IMR-90 (cell line): ENCODE data around the gene GPR17. TPM values are rescaled to one million over a fixed set of nuclear protein-coding genes. Genes with fewer than 3 reads are reported as not detected.

Experiments used
- ATAC-seq: fragments of 200-7000 bp; cut with Tn5 transposase; 2 replicates; pipeline ENCODE4 v1.9.1; 2020; ENCODE audit warnings: low read depth, mild to moderate bottlenecking, moderate library complexity
- BruUV-seq: library from RNA; stranded (reverse); fragments of 400-500 nt; replicated peaks from 2 replicates; lab custom pipeline; 2021; lab: Mats Ljungman, UMichigan
- CTCF ChIA-PET: fragments of 300-600 bp; formaldehyde crosslinking; extraction: SDS; loops from one replicate; lab custom pipeline; 2021; ENCODE audit warnings: antibody characterized with exemption; lab: Yijun Ruan, JAX
- POLR2A ChIA-PET: fragments of 300-600 bp; sonication (Branson Sonifier 250); formaldehyde crosslinking; loops from one replicate; lab custom pipeline; 2022; ENCODE audit warnings: antibody characterized with exemption; ENCODE audit not compliant: unreplicated experiment; lab: Charles Lee
- DNase-seq: peaks from one replicate; pipeline ENCODE4 v3.0.0; 2013
- H2AFZ ChIP-seq: replicated peaks from 2 replicates; pipeline ENCODE3; 2013; ENCODE audit warnings: low read length, mild to moderate bottlenecking; ENCODE audit not compliant: poor library complexity
- H2AK5ac ChIP-seq: 2 replicates; pipeline ENCODE4 v1.6.1; 2013; ENCODE audit warnings: low read depth, low read length, inconsistent platforms
- H2AK9ac ChIP-seq: replicated peaks from 2 replicates; pipeline ENCODE3; 2013; ENCODE audit warnings: mild to moderate bottlenecking, low read depth, low read length, moderate library complexity; ENCODE audit not compliant: poor library complexity
- H2BK120ac ChIP-seq: 2 replicates; pipeline ENCODE4 v1.6.1; 2013; ENCODE audit warnings: low read depth, low read length, inconsistent platforms
- H2BK15ac ChIP-seq: 3 replicates; pipeline ENCODE4 v1.6.1; 2013; ENCODE audit warnings: low read depth, low read length, inconsistent platforms
- H2BK20ac ChIP-seq: 2 replicates; pipeline ENCODE4 v1.6.1; 2013; ENCODE audit warnings: low read depth, mild to moderate bottlenecking, inconsistent platforms, low read length, moderate library complexity
- H2BK5ac ChIP-seq: 2 replicates; pipeline ENCODE4 v1.6.1; 2013; ENCODE audit warnings: mild to moderate bottlenecking, low read depth, low read length, inconsistent platforms; ENCODE audit not compliant: poor library complexity, severe bottlenecking
- H3K14ac ChIP-seq: replicated peaks from 2 replicates; pipeline ENCODE4 v1.6.1; 2013; ENCODE audit warnings: low read depth, low read length, inconsistent platforms
- H3K18ac ChIP-seq: 2 replicates; pipeline ENCODE4 v1.6.1; 2013; ENCODE audit warnings: low read depth, low read length, control low read depth
- H3K23ac ChIP-seq: 2 replicates; pipeline ENCODE4 v1.6.1; 2013; ENCODE audit warnings: low read depth, low read length, inconsistent platforms
- H3K27ac ChIP-seq: 2 replicates; pipeline ENCODE4 v1.5.1; 2013; ENCODE audit warnings: mild to moderate bottlenecking, control low read depth, low read length; ENCODE audit not compliant: insufficient read depth
- H3K27me3 ChIP-seq: 2 replicates; pipeline ENCODE4 v1.6.1; 2013; ENCODE audit warnings: low read length; ENCODE audit not compliant: control insufficient read depth, insufficient read depth
- H3K36me3 ChIP-seq: 2 replicates; pipeline ENCODE4 v1.6.1; 2013; ENCODE audit warnings: low read length, mixed read lengths; ENCODE audit not compliant: control insufficient read depth, insufficient read depth
- H3K4ac ChIP-seq: 2 replicates; pipeline ENCODE4 v1.6.1; 2013; ENCODE audit warnings: low read depth, low read length, inconsistent platforms
- H3K4me1 ChIP-seq: 2 replicates; pipeline ENCODE4 v1.6.1; 2013; ENCODE audit warnings: low read length, mixed read lengths; ENCODE audit not compliant: control insufficient read depth, insufficient read depth
- H3K4me2 ChIP-seq: 2 replicates; pipeline ENCODE4 v1.6.1; 2013; ENCODE audit warnings: low read depth, mild to moderate bottlenecking, control low read depth, low read length, moderate library complexity
- H3K4me3 ChIP-seq: 2 replicates; pipeline ENCODE4 v1.5.1; 2013; ENCODE audit warnings: low read depth, mild to moderate bottlenecking, control low read depth, low read length, moderate library complexity; ENCODE audit not compliant: insufficient read depth
- H3K56ac ChIP-seq: 2 replicates; pipeline ENCODE4 v1.6.1; 2013; ENCODE audit warnings: low read length, inconsistent platforms; ENCODE audit not compliant: insufficient read depth; ENCODE audit errors: extremely low read depth
- H3K79me1 ChIP-seq, 2 experiments: 2 replicates each; pipeline ENCODE4 v1.6.1; 2013; ENCODE audit warnings: low read length in 2 of 2, inconsistent platforms in 1 of 2, low read depth in 1 of 2
- H3K9ac ChIP-seq: 2 replicates; pipeline ENCODE4 v1.6.1; 2013; ENCODE audit warnings: low read depth, low read length, control low read depth
- H3K9me1 ChIP-seq: 2 replicates; pipeline ENCODE4 v1.6.1; 2013; ENCODE audit warnings: low read length, inconsistent platforms; ENCODE audit not compliant: insufficient read depth
- H3K9me3 ChIP-seq: 2 replicates; pipeline ENCODE4 v1.6.1; 2013; ENCODE audit warnings: low read length; ENCODE audit not compliant: control insufficient read depth, insufficient read depth
- H4K20me1 ChIP-seq: 2 replicates; pipeline ENCODE4 v1.6.1; 2013; ENCODE audit warnings: low read length, inconsistent platforms; ENCODE audit not compliant: insufficient read depth
- H4K5ac ChIP-seq: 2 replicates; pipeline ENCODE4 v1.6.1; 2013; ENCODE audit warnings: mild to moderate bottlenecking, low read depth, low read length, control low read depth
- H4K8ac ChIP-seq, 2 experiments: 2 replicates each; pipeline ENCODE4 v1.6.1; 2013; ENCODE audit warnings: low read depth in 2 of 2, low read length in 2 of 2, control low read depth in 1 of 2, inconsistent platforms in 1 of 2
- H4K91ac ChIP-seq: 2 replicates; pipeline ENCODE4 v1.6.1; 2013; ENCODE audit warnings: low read depth, low read length, inconsistent platforms; ENCODE audit not compliant: insufficient read depth
- CEBPB ChIP-seq: IDR thresholded peaks from 2 replicates; pipeline ENCODE4 v1.6.1; 2012; ENCODE audit warnings: low read depth, low read length, improper control_type of control experiment
- CTCF ChIP-seq: conservative IDR thresholded peaks from 2 replicates; pipeline ENCODE4 v1.5.1; 2012; ENCODE audit warnings: mild to moderate bottlenecking, low read depth, low read length, improper control_type of control experiment
- ELK1 ChIP-seq: fragments of 150-350 bp; IDR thresholded peaks from 2 replicates; pipeline ENCODE4 v1.6.1; 2016; ENCODE audit warnings: low read depth, mild to moderate bottlenecking, low read length, moderate library complexity, borderline replicate concordance
- FOS ChIP-seq: fragments of 150-350 bp; IDR thresholded peaks from 2 replicates; pipeline ENCODE4 v1.6.1; 2016; ENCODE audit warnings: low read depth, low read length
- MAZ ChIP-seq: IDR thresholded peaks from 2 replicates; pipeline ENCODE4 v1.6.1; 2012; ENCODE audit warnings: low read depth, mild to moderate bottlenecking, low read length, improper control_type of control experiment, moderate library complexity, borderline replicate concordance
- MXI1 ChIP-seq: IDR thresholded peaks from 2 replicates; pipeline ENCODE4 v1.6.1; 2012; ENCODE audit warnings: low read depth, mild to moderate bottlenecking, low read length, moderate library complexity, borderline replicate concordance
- NFE2L2 ChIP-seq: fragments of 150-350 bp; IDR thresholded peaks from 2 replicates; pipeline ENCODE4 v1.6.1; 2016; ENCODE audit warnings: low read depth, mild to moderate bottlenecking, low read length
- RAD21 ChIP-seq: IDR thresholded peaks from 2 replicates; pipeline ENCODE4 v1.6.1; 2012; ENCODE audit warnings: low read length, improper control_type of control experiment
- RCOR1 ChIP-seq: IDR thresholded peaks from 2 replicates; pipeline ENCODE4 v1.6.1; 2012; ENCODE audit warnings: mild to moderate bottlenecking, low read length, improper control_type of control experiment; ENCODE audit not compliant: insufficient replicate concordance
- RFX5 ChIP-seq: IDR thresholded peaks from 2 replicates; pipeline ENCODE4 v1.8.0; 2012; ENCODE audit warnings: low read depth, mild to moderate bottlenecking, low read length, moderate library complexity
- USF2 ChIP-seq: fragments of 150-350 bp; IDR thresholded peaks from 2 replicates; pipeline ENCODE4 v1.6.1; 2017; ENCODE audit warnings: mild to moderate bottlenecking, antibody characterized with exemption, low read length, low read depth
- WGBS, 2 experiments: methylation state at CpG; one replicate each; pipeline versions ENCODE4 v1.1.5 to v1.1.7; 2013; ENCODE audit warnings: missing lambda C conversion rate in 2 of 2; ENCODE audit not compliant: insufficient read length in 1 of 2; ENCODE audit errors: extremely low coverage in 2 of 2; 5-methylcytosine and 5-hydroxymethylcytosine counted together
- dilution Hi-C: fragments of 300-500 bp; cut with HindIII; formaldehyde crosslinking; loops from one replicate; pipeline ENCODE4 v1.14.3; 2018; ENCODE audit warnings: low sequenced_read_pairs; ENCODE audit not compliant: unreplicated experiment
- in situ Hi-C: fragments of 300-500 bp; cut with MboI; formaldehyde crosslinking; loops from 3 replicates; pipeline ENCODE4 v1.14.3; 2019; ENCODE audit warnings: low sequenced_read_pairs, inconsistent platforms, mixed read lengths
- intact Hi-C: fragments of 100-400 bp; cut with micrococcal nuclease; formaldehyde crosslinking; loops from 2 replicates; pipeline ENCODE4 v1.10.0; 2022
- polyA plus RNA-seq, 3 experiments: library from polyadenylated mRNA; depleted of rRNA; stranded (reverse); fragments of >200 nt; gene quantifications; 2 replicates each; pipeline ENCODE4 v1.2.3, GENCODE V29; 2012; ENCODE audit warnings: low replicate concordance in 1 of 3
- total RNA-seq: library from RNA; depleted of rRNA; stranded (reverse); fragments of >200 nt; gene quantifications from 2 replicates; pipeline ENCODE4 v1.2.3, GENCODE V29; 2012

Gene GPR17
- total and polyA plus RNA-seq, 2 of the 4 experiments (the other 2 are of a cell fraction): not detected

GRCh38 chr2:127650785-127651380 lies 4.9 kb downstream of the GPR17 start:
- no peak overlapping the region for H2AK9ac ChIP-seq
- POLR2A ChIA-PET: no interaction called here
- H2BK15ac ChIP-seq: no peak overlapping the region
- intact Hi-C loops (no loop called here), dilution Hi-C loops (no loop called here), in situ Hi-C loops (no loop called here)
- no peak overlapping the region for H3K27ac ChIP-seq
- H3K4me1 ChIP-seq: peaks cover 7% of the 10 kb centered on the region; the same call in 1 of the 2 replicates
- H3K14ac ChIP-seq: no peak overlapping the region
- H3K4ac ChIP-seq: no peak overlapping the region
- peaks cover 0 to 16% of the 10 kb centered on the region in 2 experiments; a peak in 2 of 4 replicates for H3K79me1 ChIP-seq
- no peaks in the 10 kb centered on the region for H3K9me3 ChIP-seq
- CTCF ChIA-PET: interaction anchor here (2.3 kb wide), 1 partner anchor 60 kb away, joined by 15 read pairs; no protein-coding TSS in a partner anchor
- no peak overlapping the region for H3K18ac ChIP-seq
- H2BK120ac ChIP-seq: no peak overlapping the region
- no peak overlapping the region for H4K5ac ChIP-seq
- H3K56ac ChIP-seq: no peak overlapping the region
- H4K20me1 ChIP-seq: peaks cover 5% of the 10 kb centered on the region
- H4K8ac ChIP-seq: no peak overlapping the region
- no peak overlapping the region for H2BK5ac ChIP-seq
- no peak for TF ChIP-seq MXI1
- TF ChIP-seq RAD21: no peak
- no peak for TF ChIP-seq CTCF
- no peak for TF ChIP-seq USF2
- no peak for TF ChIP-seq CEBPB
- TF ChIP-seq FOS: no peak
- TF ChIP-seq NFE2L2: no peak
- TF ChIP-seq ELK1: no peak
- TF ChIP-seq RCOR1: no peak
- no peak for TF ChIP-seq RFX5
- no peak for TF ChIP-seq MAZ
- peak overlapping the region; percentile 6 for H2AFZ ChIP-seq
- H3K4me2 ChIP-seq: no peak overlapping the region
- no peak overlapping the region for H2AK5ac ChIP-seq
- H2BK20ac ChIP-seq: no peak overlapping the region
- no peak overlapping the region for H4K91ac ChIP-seq
- peaks cover 17% of the 10 kb centered on the region; the same call in 1 of the 2 replicates for H3K9me1 ChIP-seq
- H3K9ac ChIP-seq: no peak overlapping the region
- WGBS, 2 experiments: 92% methylated on average over 20 of the region's 28 CpGs; no CpG with 5 or more reads in 1 of the 2 experiments
- H3K36me3 ChIP-seq: peaks cover 14% of the 10 kb centered on the region
- H3K27me3 ChIP-seq: no peaks in the 10 kb centered on the region
- no peak overlapping the region for H3K23ac ChIP-seq
- ATAC-seq (no peak), DNase-seq (no peak)
- no peak overlapping the region for H3K4me3 ChIP-seq
- BruUV-seq: no TSS peak
